IPS-NIHi7 (cell line): ENCODE measurements around the gene MYH14.

Experiments used
- DNase-seq: peaks from one replicate; pipeline ENCODE4 v3.0.0; 2012; ENCODE audit warnings: mixed read lengths; ENCODE audit errors: extremely low spot score

Gene MYH14

DNA sequence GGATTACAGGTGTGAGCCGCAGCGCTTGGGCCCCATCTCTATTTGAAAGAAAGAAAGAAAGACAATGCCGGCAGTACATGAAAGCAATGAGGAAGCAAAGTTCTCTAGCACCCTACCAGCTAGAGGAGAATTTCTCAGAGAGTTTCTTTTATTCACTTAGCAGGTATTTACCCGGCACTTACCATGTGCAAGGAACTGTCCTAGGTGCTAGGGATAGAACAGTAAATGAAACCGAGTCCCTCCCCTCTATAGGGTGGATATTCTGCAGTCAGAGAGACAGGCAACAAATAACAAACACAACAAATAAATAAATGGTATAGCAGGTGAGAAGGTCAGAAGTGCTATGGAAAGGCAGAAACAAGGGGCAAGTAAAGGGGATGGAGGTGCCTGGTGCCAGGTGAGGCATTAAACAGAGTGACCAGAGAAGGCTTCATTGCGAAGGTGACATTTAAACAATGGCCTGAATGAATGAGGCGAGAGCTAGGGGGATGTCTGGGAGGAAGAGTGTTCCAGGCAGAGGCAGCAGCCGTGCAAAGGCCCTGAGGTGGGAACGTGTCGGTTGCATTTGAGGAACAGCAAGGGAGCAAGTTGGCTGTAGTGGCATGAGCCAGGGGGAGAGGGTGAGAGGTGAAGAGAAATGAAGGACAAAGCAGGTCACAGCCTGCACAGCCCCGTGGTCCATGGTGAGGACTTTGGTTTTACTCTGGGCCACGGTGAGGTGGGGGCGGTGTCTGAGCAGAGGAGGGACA, 10.8 kb upstream of the MYH14 start:
- DNase-seq: no peak

DNA sequence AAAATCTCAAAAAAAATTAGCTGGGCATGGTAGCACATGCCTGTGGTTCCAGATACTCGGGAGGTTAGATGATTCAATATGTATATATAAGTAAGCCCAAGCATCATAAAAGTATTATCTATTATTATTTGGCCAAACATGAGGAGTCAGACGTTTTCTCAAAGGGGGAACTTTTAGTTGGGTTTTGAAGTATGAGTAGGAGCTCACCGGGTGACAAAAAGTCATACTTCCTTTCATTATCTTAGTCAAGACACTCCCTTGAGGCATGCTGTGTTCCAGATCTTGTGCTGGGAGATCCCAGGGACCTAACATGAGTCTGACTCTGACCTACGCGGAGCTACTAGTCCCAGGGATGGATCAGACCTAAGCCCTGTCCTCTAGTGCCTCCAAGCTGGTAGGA, 8.2 kb upstream of the MYH14 start:
- DNase-seq: no peak

DNA sequence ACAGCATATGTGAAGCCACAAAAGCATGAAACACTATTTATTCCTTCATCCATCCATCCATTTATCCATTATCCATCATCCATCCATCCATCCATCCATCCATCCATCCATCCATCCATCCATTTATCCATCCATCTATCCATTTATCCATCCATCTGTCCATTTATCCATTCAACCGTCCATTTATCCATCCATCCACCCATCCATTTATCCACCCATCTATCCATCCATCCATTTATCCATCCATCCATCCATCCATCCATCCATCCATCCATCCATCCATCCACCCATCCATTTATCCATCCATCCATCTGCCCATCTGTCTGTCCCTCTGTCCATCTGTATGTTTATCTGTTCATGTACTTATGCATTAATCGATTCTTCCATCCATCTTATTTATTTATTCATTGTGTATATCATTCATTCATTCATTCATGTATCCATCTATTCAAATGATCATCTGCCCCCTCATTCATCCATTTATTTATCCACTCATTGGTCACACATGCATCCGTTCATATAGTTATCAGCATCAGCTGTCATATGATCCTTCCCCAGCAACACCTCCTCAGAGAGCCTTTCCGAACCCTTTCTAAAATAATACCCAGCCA, 7.0 kb upstream of the MYH14 start:
- DNase-seq: no peak

DNA sequence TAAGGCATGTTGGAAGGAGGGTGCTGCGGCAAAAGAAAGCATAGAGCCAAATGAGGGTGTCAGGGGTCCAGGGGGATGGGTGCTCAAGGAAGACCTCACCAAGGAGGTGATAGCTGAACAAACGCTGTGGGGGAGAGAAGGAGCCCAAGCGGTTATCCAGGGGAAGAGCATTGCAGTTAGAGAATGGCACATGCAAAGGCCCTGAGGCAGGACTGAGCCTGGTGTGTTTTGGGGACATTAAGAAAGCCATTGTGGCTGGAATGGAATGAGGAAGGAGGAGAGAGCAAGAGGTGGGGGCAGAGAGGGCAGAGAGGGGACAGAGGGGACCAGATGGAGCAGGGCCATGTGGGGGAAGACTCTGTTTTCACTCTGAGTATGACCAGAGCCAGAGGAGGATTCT, 6.1 kb upstream of the MYH14 start:
- DNase-seq: no peak

DNA sequence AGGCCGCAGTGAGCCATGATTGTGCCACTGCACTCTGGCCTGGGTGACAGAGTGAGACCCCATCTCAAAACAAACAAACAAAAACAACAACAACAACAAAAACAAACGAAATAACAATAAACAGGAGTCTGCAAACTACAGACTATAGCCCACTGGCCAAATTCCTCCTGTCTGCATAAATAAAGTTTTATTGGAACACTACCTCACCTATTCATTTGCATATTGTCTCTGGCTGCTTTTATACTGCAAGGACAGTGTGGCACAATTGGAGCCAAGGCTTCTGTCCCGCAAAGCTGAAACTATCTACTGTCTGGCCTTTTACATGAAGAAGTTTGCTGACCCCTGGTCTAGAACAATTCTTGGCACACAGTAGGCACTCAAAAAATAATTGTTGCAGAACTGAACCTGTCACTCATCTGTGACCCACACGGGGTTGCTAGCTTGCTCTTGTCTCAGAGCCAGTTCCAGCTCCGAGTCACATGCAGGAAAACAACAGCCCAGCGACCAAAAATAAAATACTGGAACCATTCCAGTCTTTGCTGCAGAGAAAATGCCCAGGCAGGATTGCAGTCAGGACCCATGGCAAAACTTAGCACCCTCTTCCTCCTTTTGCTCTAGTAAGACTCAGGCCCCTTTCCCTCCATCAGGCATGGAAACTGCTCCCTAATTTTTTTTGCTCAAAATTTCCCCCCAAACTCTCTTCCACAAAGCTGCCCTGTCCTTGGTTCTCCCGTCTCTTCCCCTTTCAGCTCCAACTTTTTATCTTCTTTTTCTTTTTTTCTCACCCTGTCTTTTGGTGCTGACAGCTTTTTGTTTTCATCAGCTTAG, 4.8 kb upstream of the MYH14 start:
- DNase-seq: no peak

DNA sequence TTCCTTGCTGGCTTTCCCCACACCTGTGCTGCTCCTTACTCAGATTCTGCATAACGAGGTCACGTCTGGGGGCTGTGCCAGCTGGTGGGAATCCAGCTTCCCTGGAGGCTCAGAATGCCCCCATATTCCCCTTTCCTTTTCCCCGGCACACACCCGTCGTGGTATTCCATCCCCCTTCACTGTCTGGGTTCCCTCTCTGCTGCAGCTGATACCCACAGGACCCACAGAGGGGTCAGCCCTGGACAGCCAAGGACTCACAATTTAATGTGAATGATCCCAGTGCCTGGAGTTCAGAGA, 4.2 kb upstream of the MYH14 start:
- DNase-seq: no peak

DNA sequence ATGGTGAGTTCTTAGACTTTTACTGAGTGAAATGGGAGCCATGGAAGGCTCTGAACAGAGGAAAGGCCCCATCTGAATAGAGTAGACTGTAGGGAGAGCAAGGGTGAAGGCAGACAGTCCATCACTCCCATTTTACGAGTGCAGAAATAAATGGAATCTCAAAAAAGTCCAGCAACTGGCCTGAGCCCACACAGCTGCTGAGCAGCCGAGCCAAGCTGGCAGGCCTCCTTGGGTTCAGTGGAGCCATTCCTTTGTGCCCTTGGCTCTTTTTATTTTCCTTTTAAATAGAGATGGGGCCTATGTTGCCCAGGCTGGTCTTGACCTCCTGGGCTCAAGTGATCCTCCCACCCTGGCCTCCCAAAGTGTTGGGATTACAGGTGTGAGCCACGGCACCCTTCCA, 1.0 kb upstream of the MYH14 start:
- DNase-seq: no peak

DNA sequence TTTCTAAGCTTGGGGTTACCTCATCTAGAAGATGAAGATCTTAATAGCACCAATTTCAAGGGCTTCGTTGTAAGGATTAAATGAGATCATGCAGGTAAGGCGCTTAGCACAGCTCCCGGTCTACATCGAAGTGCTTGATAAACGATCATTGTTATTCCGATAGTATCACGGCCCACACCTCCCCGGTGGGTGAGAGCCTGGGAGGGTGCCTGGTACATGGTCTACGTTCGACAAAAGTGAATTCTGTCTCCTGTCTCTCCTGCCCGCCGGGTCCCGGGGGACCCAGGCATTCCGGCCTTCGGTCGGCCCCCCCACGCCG, 501 bp upstream of the MYH14 start:
- DNase-seq: no peak

DNA sequence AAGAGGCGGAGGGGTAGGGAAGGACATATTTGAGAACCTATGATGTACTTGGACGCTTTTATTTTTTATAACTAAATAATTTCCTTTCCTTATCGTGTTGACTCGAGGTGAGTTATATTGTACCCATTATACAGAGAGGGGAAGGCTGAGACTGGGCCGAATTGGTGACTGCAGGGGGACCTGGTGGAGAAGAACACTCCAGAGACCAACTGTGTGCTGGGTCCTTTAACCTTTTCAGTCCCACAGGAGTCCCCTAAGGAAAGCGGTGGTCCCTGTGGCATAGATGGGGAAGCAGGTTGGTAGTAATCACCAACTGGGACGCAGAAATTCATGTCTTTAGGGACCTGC, 633 bp downstream of the MYH14 start:
- no peak for DNase-seq

DNA sequence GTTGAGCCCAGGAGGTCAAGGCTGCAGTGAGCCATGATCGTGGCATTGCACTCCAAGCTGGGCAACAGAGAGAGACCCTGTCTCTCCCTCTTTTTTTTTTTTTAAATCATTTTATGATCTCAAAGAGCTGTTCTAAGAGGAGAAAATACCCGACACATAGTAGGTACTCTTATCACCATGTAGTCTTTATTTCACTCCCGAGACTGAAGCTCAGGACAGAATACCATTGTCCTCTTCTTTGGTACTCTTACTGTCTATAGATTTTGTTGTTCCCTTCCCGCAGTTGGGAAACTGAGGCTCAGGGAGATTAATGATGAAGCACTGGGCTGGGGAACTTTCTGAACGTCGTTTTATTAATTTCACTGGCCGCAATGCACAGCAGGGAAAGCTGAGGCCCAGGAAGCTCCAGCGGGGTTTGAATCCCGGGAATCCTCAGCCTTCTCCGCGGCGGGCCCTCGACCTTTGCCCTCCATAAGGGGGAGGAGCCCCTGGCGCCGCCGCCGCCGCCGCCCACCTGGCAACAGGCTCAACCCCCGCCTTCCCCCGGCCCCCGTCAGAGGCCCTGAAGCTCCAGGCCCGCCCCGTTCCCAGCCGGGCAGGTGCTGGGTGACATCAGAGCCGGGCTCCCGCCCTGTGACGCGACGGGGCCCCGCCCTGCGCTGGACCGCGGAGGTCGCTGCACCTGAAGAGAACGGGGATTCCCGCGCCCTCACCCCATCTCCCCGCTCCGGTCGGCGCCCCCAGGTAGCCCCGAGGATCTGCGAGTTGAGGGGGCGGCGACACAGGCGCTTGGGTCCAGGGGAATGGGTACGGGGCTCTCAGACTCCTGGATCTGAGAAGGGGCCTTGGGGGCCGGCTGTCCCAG, 1.6 kb downstream of the MYH14 start:
- DNase-seq: peak; percentile 97

DNA sequence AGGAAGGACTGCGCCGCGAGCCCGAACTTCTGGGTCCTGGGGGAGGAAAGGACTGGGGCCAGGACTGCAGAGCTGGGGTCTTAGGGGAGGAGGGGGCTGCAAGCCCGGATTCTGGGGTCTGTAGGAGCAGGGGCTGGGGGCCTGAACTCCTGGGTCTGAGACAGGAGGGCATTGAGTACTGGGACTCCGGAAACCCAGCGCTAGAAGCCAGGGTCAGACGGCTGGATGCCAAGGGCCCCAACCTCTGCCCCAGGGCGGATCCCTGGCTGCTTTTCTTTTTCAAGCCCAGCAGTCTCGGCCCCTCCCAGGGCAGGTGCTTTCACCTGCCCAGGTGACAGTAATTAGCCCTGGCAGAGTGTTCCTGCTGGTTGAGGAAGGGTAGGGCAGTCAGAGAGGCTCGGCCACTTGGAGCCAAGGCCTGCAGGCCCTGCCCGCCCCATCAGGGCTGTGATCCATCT, 2.3 kb downstream of the MYH14 start:
- peak; percentile 38 for DNase-seq

DNA sequence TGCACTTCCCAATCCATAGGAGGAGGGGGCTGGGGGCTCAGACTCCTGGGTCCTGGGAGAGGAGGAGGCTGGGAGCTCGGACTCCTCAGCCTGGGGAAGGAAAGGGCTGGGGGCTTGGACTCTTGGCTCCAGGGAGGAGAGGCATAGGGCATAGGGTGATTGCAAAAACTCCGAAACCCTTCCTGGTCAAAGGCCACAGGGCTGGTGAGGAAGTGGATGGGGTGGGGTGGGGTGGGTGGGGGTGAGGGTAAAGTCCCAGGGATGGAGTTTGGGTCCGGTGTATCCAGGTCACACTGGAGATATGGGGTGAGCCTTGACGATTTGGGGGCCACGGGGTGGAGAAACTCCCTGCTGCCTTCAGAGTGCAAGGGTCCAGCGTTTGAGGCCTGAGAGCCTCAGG, 2.8 kb downstream of the MYH14 start:
- no peak for DNase-seq

DNA sequence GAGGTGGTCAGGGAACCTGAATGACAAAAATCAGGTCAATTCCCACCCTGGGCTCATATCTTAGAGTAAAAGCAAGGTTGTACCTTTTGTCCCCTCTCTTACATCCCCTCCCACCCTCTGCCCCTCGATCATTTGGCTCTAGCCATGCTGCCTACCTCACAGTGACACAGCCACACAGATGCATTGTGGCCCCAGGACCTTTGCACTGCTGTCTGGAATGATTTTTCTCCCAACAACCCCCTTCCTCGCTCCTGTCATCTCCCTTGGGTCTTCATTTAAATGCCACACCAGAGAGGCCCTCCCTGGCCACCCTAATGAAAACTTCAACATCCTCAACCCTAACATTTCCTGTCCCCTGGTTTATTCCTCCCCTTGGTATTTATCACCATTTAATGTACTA, 4.3 kb downstream of the MYH14 start:
- DNase-seq: no peak

DNA sequence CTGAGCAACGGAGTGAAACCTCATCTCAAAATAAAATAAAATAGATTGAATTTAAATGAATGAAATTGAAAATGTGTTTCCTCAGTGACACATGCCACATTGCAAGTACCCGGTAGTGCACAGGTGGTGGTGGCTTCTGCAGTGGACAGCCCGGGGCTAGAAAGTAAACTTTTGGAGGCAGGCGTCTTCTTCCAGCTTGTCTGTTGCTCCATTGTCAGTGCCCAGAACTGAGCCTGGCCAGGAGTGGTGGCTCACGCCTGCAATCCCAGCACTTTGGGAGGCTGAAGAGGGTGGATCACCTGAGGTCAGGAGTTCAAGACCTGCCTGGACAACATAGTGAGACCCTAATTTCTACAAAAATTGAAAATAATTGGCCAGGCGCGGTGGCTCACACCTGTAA, 5.7 kb downstream of the MYH14 start:
- DNase-seq: no peak

DNA sequence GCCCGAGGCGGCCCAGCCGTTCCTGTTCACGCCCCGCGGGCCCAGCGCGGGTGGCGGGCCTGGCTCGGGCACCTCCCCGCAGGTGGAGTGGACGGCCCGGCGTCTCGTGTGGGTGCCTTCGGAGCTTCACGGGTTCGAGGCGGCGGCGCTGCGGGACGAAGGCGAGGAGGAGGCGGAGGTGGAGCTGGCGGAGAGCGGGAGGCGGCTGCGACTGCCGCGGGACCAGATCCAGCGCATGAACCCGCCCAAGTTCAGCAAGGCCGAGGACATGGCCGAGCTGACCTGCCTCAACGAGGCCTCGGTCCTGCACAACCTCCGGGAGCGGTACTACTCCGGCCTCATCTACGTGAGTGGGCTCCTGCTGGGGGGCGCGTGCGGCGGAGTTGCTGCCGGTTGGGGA, 7.0 kb downstream of the MYH14 start:
- no peak for DNase-seq

DNA sequence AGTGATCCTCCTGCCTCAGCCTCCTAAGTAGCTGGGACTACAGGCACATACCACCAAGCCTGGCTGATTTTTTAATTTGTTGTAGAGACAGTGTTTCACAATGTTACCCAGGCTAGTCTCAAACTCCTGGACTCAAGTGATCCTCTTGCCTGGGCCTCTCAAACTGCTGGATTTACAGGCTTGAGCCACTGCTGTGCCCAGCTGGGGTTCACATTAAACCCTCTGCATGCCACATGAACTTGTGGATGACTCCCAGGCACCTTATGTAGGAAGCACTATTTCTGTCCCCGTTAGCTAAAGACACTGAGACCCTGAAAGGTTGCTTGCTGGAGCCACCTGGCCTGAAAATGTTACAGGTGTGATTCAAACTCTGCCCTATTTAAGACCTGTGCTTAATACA, 10.5 kb downstream of the MYH14 start:
- no peak for DNase-seq

DNA sequence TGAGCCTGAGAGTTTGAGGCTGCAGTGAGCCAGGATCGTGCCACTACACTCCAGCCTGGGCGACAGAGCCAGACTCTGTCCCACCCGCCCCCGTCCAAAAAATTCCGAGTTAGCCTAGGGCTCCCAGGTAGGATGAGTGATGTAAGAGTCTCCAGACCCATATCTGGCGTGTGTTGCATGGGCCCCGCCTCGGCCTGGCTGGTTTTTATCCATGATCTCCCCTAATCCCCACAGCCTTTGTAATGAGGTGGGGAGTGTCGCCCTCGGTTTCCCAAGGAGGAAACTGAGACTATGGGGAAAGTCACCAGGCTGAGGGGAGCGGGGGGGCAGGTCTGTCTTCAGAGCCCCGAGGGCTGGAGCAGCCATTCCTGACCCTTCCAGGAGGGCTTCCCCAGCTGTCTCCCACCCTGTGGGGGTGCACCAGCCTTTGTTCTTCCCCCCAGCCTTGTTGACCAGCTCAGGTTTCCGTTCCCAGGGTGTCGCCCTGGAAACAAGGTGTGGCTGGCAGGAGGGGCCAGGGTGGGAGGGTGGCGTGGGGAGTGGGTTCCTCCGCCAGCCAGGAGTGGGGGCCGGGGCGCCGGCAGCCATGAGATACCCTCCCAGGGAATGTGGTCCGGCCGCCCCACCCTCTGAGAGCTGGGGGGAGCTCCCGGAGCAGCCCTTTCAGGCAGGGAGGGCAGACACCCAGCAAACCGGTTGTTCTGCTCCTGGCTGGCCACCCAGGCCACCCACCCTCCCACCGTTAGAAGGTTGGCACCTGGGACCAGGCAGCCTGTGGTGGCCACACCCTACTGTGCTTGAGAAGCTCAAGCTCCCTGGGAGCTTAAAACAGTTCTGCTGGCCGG, 11.5 kb downstream of the MYH14 start:
- DNase-seq: no peak

DNA sequence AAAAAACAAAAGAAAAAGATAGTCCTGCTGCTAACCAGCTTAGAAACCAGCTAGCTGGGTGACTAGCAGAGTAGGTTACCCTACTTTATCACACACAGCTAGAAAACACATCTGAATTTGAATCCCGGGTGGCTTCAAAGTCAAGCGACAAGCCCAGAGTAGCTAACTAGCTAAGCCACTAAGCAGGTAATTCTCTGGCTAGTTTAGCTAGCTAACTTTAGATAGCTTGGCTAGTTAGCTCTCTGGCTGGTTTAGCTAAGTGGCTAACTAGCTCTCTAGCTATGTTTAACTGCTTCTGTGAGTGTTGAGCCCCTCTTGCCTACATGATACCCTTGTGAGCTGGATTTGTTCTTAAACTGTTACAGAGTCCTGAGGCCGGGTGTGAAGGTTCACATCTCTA, 12.4 kb downstream of the MYH14 start:
- DNase-seq: no peak

DNA sequence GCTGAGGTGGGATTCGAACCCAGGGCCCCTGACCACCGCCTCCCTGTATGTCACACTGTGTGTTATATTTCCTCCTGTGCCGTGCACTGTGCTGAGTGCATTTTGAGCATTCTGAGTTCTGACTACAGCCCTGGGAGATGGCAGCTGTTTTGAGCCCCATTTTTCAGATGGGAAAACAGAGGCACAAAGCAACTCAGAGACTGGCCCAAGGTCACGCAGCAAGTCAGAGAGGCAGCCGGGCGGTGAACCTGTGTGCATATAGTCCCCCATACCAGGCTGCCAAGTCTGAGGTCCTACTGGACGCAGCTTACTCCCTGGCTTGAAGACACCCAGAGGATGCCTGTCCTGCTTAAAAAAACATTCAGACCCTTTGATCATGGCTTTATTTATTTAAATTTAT, 17.7 kb downstream of the MYH14 start:
- no peak for DNase-seq

DNA sequence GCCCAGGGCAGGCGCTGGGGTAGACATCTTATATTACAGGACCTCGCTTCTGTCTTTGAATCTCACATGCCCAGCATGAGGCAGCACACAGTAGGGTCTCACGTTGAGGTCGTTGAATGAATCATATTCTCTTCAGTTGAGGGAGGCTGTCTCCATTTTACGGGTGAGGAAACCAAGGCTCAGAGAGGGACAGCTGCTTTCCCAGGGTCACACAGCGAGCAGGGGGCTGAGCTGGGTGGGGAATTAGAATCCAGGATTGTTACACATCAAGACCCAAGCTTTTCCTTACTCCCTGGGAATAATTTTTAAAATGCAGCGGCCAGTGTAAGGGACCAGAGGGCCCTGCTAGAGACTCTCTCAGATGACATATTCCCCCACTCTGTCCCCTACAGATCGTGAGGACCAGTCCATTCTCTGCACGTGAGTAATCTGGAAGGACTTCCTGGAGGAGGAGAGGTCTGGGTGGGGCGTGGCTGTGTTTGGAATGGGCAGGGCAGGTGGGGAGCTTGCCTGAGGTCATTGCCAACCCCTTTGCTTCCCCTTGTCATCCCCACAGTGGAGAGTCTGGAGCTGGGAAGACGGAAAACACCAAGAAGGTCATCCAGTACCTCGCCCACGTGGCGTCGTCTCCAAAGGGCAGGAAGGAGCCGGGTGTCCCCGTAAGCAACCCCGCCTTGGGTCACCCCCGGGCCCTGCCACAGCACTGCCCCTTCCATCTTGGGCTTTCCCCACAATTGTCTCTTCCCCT, 19.4 kb downstream of the MYH14 start:
- no peak for DNase-seq

DNA sequence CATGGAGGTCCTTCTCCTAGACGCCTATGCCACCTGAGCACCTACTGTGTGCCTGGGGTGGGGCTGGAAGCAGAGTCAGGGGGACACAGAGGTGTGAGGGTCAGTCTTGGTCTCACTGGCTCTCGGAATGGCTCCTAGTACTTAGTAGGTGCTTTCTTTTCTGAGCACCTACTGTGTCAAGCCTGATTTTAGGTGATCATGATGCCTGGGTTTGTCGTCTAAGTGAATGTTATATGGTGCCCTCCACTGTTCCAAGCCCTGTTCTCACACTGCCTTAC, 20.0 kb downstream of the MYH14 start:
- no peak for DNase-seq
